Liver (tissue), 9 donors: ENCODE measurements around the gene OR7C1. TPM values are rescaled to one million over a fixed set of nuclear protein-coding genes. Genes with fewer than 3 reads are reported as not detected.

Experiments
- DNase-seq: peaks from one replicate; pipeline ENCODE4 v3.0.0-alpha.2; 2017; ENCODE audit warnings: low spot score
- H3K27ac ChIP-seq, 2 donors: one replicate each; pipeline ENCODE4 v1.7.0; 2013; ENCODE audit warnings: inconsistent platforms in 2 of 2, low read length in 2 of 2, control low read depth in 1 of 2, low read depth in 1 of 2, mild to moderate bottlenecking in 1 of 2
- H3K27me3 ChIP-seq, 4 donors: one replicate each; pipeline versions ENCODE4 v1.6.1 to v1.7.0; 2013; ENCODE audit warnings: low read length in 3 of 4, inconsistent platforms in 1 of 4, mild to moderate bottlenecking in 1 of 4, moderate library complexity in 1 of 4; ENCODE audit not compliant: control insufficient read depth in 4 of 4, insufficient read depth in 4 of 4
- H3K36me3 ChIP-seq, 4 donors: one replicate each; pipeline versions ENCODE4 v1.6.1 to v1.7.0; 2013; ENCODE audit warnings: low read length in 3 of 4, mild to moderate bottlenecking in 3 of 4, low read depth in 1 of 4, moderate library complexity in 1 of 4; ENCODE audit not compliant: control insufficient read depth in 4 of 4, insufficient read depth in 3 of 4
- H3K4me1 ChIP-seq, 4 donors: one replicate each; pipeline versions ENCODE4 v1.6.1 to v1.7.0; 2013; ENCODE audit warnings: low read length in 3 of 4, mild to moderate bottlenecking in 3 of 4, moderate library complexity in 1 of 4; ENCODE audit not compliant: control insufficient read depth in 4 of 4, insufficient read depth in 4 of 4
- H3K4me3 ChIP-seq, 3 donors: one replicate each; pipeline versions ENCODE4 v1.6.1 to v1.7.0; 2013; ENCODE audit warnings: low read length in 3 of 3, control low read depth in 1 of 3, low read depth in 1 of 3, mild to moderate bottlenecking in 1 of 3
- H3K9ac ChIP-seq, 2 donors: one replicate each; pipeline ENCODE4 v1.7.0; 2013; ENCODE audit warnings: low read length in 2 of 2, mild to moderate bottlenecking in 2 of 2, moderate library complexity in 2 of 2, control low read depth in 1 of 2, low read depth in 1 of 2
- H3K9me3 ChIP-seq, 4 donors: one replicate each; pipeline versions ENCODE4 v1.6.1 to v1.7.0; 2013; ENCODE audit warnings: low read length in 3 of 4; ENCODE audit not compliant: control insufficient read depth in 4 of 4
- ATF3 ChIP-seq: IDR thresholded peaks from 2 replicates; pipeline ENCODE4 v1.6.1; 2016; ENCODE audit warnings: antibody characterized with exemption
- CTCF ChIP-seq: fragments of 150-350 bp; IDR thresholded peaks from 2 replicates; pipeline ENCODE4 v1.5.1; 2017; ENCODE audit warnings: improper control_type of control experiment, low read depth, low read length; ENCODE audit not compliant: missing input control
- FOXA1 ChIP-seq: IDR thresholded peaks from 2 replicates; pipeline ENCODE4 v1.6.1; 2016; ENCODE audit warnings: antibody characterized with exemption
- FOXA2 ChIP-seq: IDR thresholded peaks from 2 replicates; pipeline ENCODE4 v1.6.1; 2016; ENCODE audit warnings: antibody characterized with exemption
- GABPA ChIP-seq, 2 donors: IDR thresholded peaks in 1 of 2; conservative IDR thresholded peaks in 1 of 2; 2 replicates each; pipeline ENCODE4 v1.6.1; 2016; ENCODE audit warnings: antibody characterized with exemption in 2 of 2, mild to moderate bottlenecking in 1 of 2, moderate library complexity in 1 of 2
- HNF4A ChIP-seq, 2 donors: conservative IDR thresholded peaks; 2 replicates each; pipeline ENCODE4 v1.6.1; 2016; ENCODE audit warnings: antibody characterized with exemption in 2 of 2, mild to moderate bottlenecking in 2 of 2
- HNF4G ChIP-seq: IDR thresholded peaks from 2 replicates; pipeline ENCODE4 v1.6.1; 2016; ENCODE audit warnings: antibody characterized with exemption
- JUND ChIP-seq, 2 donors: IDR thresholded peaks; 2 replicates each; pipeline ENCODE4 v1.6.1; 2016; ENCODE audit warnings: antibody characterized with exemption in 2 of 2
- MAX ChIP-seq: IDR thresholded peaks from 2 replicates; pipeline ENCODE4 v1.6.1; 2016; ENCODE audit warnings: antibody characterized with exemption
- NR2F2 ChIP-seq: IDR thresholded peaks from 2 replicates; pipeline ENCODE4 v1.6.1; 2016; ENCODE audit warnings: antibody characterized with exemption
- RAD21 ChIP-seq, 2 donors: IDR thresholded peaks; 2 replicates each; pipeline ENCODE4 v1.6.1; 2016; ENCODE audit warnings: antibody characterized with exemption in 2 of 2, mild to moderate bottlenecking in 2 of 2
- REST ChIP-seq: IDR thresholded peaks from 2 replicates; pipeline ENCODE4 v1.6.1; 2016; ENCODE audit warnings: antibody characterized with exemption, mild to moderate bottlenecking
- SP1 ChIP-seq: IDR thresholded peaks from 2 replicates; pipeline ENCODE4 v1.6.1; 2018; ENCODE audit warnings: antibody characterized with exemption, mild to moderate bottlenecking
- TAF1 ChIP-seq: conservative IDR thresholded peaks from 2 replicates; pipeline ENCODE4 v1.6.1; 2016; ENCODE audit warnings: antibody characterized with exemption, mild to moderate bottlenecking
- YY1 ChIP-seq: IDR thresholded peaks from 2 replicates; pipeline ENCODE4 v1.6.1; 2016; ENCODE audit warnings: antibody characterized with exemption, mild to moderate bottlenecking
- ZBTB33 ChIP-seq: IDR thresholded peaks from 2 replicates; pipeline ENCODE4 v1.6.1; 2016; ENCODE audit warnings: antibody characterized with exemption
- WGBS: extraction: QIAGEN DNeasy Blood & Tissue Kit; methylation state at CpG from one replicate; pipeline ENCODE4 v1.1.7; 2013; 5-methylcytosine and 5-hydroxymethylcytosine counted together
- polyA plus RNA-seq, 2 donors: library from polyadenylated mRNA; stranded (reverse) in 1 of 2; unstranded in 1 of 2; fragments of 200-250 nt in 1 of 2; fragments of >200 nt in 1 of 2; fragmentation: Nextera tagmentation in 1 of 2; extraction: Ambion mirVana in 1 of 2; gene quantifications; one replicate each; pipeline versions ENCODE4 v1.2.1 to v1.2.3, GENCODE V29; 2013 to 2015
- total RNA-seq, 2 donors: library from RNA; depleted of rRNA; stranded (reverse); fragments of >200 nt; gene quantifications; one replicate each; pipeline ENCODE4 v1.2.3, GENCODE V29; 2014
- donor health status: healthy.
- donor health status: healthy.
- donor health status: healthy.
- donor health status: healthy.
- donor health status: healthy.

Gene OR7C1
- total and polyA plus RNA-seq, 4 donors, result 0.06 to 0.14 TPM; not detected in 2

GRCh38 chr19:14770944-14771839 lies 63.8 kb downstream of the OR7C1 start:
- Histone ChIP-seq H3K4me3 (no peak overlapping the region), H3K27ac (no peak overlapping the region), H3K9me3 (no peaks in the 10 kb centered on the region), H3K9ac (no peak overlapping the region), H3K36me3 (no peaks in the 10 kb centered on the region), H3K27me3 (peaks cover 0 to 2% (median 0%) of the 10 kb centered on the region in 4 donors), H3K4me1 (no peaks in the 10 kb centered on the region)
- TF ChIP-seq ATF3, result no peak
- WGBS, result 76% methylated on average over 11 of the region's 11 CpGs
- no peak for DNase-seq

- no peak for DNase-seq
- Histone ChIP-seq H3K9me3 (no peaks in the 10 kb centered on the region), H3K36me3 (no peaks in the 10 kb centered on the region), H3K27ac (no peak overlapping the region), H3K4me1 (no peaks in the 10 kb centered on the region), H3K4me3 (no peak overlapping the region), H3K27me3 (no peaks in the 10 kb centered on the region), H3K9ac (no peak overlapping the region)
- TF ChIP-seq REST, result no peak
- no peak for TF ChIP-seq JUND (IDR thresholded peaks at IDR 0.05)
- TF ChIP-seq YY1, result no peak
- no peak for TF ChIP-seq MAX
- no peak for TF ChIP-seq ZBTB33
- TF ChIP-seq ATF3, result no peak
- no peak for TF ChIP-seq CTCF
- TF ChIP-seq NR2F2, result no peak
- no peak for TF ChIP-seq HNF4G
- no peak for TF ChIP-seq TAF1
- no peak for TF ChIP-seq GABPA (IDR thresholded peaks at IDR 0.05 in 1 of 2, conservative IDR thresholded peaks at IDR 0.05 in 1 of 2)
- no peak for TF ChIP-seq SP1
- TF ChIP-seq FOXA2, result no peak
- no peak for TF ChIP-seq HNF4A (conservative IDR thresholded peaks at IDR 0.05)
- TF ChIP-seq RAD21 (IDR thresholded peaks at IDR 0.05), result no peak
- TF ChIP-seq FOXA1, result no peak
- WGBS, result 73% methylated on average over 5 of the region's 5 CpGs
Observed at GRCh38 chr19:14770136-14770535, 64.8 kb downstream of the OR7C1 start.
